Measurements from ENCODE around the gene ANP32E.
"Not testable (repeated sequence)": the region's sequence is repeated elsewhere in the genome, so short reads cannot be mapped to it uniquely, and the experiment has no call there.

DNA sequence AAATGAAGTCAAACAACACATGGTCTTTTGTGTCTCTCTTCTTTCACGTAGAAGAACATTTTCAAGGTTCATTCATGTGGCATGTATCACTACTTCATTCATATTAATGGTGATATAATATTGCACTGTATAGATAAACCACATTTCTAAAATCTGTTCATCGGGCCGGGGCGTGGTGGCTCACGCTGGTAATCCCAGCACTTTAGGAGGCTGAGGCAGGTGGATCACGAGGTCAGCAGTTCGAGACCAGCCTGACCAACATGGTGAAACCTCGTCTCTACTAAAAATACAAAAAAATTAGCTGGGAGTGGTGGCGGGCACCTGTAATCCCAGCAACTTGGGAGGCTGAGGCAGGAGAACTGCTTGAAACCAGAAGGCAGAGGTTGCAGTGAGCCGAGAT lies 7.7 kb downstream of the ANP32E start:
- TF ChIP-seq, protein P1, sequence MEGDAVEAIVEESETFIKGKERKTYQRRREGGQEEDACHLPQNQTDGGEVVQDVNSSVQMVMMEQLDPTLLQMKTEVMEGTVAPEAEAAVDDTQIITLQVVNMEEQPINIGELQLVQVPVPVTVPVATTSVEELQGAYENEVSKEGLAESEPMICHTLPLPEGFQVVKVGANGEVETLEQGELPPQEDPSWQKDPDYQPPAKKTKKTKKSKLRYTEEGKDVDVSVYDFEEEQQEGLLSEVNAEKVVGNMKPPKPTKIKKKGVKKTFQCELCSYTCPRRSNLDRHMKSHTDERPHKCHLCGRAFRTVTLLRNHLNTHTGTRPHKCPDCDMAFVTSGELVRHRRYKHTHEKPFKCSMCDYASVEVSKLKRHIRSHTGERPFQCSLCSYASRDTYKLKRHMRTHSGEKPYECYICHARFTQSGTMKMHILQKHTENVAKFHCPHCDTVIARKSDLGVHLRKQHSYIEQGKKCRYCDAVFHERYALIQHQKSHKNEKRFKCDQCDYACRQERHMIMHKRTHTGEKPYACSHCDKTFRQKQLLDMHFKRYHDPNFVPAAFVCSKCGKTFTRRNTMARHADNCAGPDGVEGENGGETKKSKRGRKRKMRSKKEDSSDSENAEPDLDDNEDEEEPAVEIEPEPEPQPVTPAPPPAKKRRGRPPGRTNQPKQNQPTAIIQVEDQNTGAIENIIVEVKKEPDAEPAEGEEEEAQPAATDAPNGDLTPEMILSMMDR (IDR thresholded peaks at IDR 0.05; ENCODE audit: poor library complexity): not testable (repeated sequence)
- TF ChIP-seq EZH2phosphoT487 (IDR thresholded peaks at IDR 0.05; ENCODE audit: low read depth, severe bottlenecking, unreplicated experiment): not testable (repeated sequence)

Measured in hepatocyte (in vitro differentiated cells).